Thyroid gland (tissue), 4 donors: ENCODE measurements around the gene FNDC11.

Source experiments
- POLR2A ChIP-seq, 2 donors: fragments of 450-650 bp; IDR thresholded peaks; one replicate each; pipeline ENCODE4 v1.6.1; 2017; ENCODE audit warnings: antibody characterized with exemption in 2 of 2, mild to moderate bottlenecking in 2 of 2, moderate library complexity in 1 of 2
- TF ChIP-seq, protein P1 (sequence below), 6 experiments: fragments of 200-600 bp in 3 of 6; fragments of 450-650 bp in 3 of 6; sonication (generic) in 3 of 6; IDR thresholded peaks; one replicate each; pipeline ENCODE4 v1.5.1; 2016 to 2019; ENCODE audit warnings: antibody characterized with exemption in 6 of 6, mild to moderate bottlenecking in 2 of 6, inconsistent platforms in 1 of 6, moderate library complexity in 1 of 6

DNA sequence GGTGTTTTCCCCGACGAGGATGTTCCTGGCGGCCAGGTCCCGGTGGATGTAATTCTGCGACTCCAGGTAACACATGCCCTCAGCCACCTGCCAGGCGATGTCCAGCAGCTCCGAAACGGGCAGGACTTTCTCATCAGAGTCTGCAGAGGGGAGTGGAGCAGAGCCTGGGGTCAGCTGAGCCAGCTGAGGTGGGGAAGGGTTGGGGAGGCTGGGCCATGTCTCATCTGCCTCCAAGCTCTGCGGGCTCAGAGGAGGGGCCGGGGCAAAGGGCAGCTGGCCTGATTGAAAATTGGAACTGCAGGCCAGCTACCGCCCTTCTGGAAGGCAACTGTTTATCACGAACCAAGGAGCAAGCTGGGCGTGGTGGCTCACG lies 23.2 kb upstream of the FNDC11 start:
- no peak for TF ChIP-seq POLR2A (IDR thresholded peaks at IDR 0.05)
- TF ChIP-seq, protein P1, sequence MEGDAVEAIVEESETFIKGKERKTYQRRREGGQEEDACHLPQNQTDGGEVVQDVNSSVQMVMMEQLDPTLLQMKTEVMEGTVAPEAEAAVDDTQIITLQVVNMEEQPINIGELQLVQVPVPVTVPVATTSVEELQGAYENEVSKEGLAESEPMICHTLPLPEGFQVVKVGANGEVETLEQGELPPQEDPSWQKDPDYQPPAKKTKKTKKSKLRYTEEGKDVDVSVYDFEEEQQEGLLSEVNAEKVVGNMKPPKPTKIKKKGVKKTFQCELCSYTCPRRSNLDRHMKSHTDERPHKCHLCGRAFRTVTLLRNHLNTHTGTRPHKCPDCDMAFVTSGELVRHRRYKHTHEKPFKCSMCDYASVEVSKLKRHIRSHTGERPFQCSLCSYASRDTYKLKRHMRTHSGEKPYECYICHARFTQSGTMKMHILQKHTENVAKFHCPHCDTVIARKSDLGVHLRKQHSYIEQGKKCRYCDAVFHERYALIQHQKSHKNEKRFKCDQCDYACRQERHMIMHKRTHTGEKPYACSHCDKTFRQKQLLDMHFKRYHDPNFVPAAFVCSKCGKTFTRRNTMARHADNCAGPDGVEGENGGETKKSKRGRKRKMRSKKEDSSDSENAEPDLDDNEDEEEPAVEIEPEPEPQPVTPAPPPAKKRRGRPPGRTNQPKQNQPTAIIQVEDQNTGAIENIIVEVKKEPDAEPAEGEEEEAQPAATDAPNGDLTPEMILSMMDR (IDR thresholded peaks at IDR 0.05) = no peak
